HG02759 (cell line): ENCODE results near the gene SMC3.
A peak's percentile ranks its signal among the peaks of the same experiment; 100 is the strongest.

Experiments used
- ATAC-seq: cut with Tn5 transposase; IDR thresholded peaks from one replicate; pipeline ENCODE4 v1.9.1; 2021; ENCODE audit warnings: mild to moderate bottlenecking, moderate library complexity; ENCODE audit not compliant: unreplicated experiment

The SMC3 gene

DNA sequence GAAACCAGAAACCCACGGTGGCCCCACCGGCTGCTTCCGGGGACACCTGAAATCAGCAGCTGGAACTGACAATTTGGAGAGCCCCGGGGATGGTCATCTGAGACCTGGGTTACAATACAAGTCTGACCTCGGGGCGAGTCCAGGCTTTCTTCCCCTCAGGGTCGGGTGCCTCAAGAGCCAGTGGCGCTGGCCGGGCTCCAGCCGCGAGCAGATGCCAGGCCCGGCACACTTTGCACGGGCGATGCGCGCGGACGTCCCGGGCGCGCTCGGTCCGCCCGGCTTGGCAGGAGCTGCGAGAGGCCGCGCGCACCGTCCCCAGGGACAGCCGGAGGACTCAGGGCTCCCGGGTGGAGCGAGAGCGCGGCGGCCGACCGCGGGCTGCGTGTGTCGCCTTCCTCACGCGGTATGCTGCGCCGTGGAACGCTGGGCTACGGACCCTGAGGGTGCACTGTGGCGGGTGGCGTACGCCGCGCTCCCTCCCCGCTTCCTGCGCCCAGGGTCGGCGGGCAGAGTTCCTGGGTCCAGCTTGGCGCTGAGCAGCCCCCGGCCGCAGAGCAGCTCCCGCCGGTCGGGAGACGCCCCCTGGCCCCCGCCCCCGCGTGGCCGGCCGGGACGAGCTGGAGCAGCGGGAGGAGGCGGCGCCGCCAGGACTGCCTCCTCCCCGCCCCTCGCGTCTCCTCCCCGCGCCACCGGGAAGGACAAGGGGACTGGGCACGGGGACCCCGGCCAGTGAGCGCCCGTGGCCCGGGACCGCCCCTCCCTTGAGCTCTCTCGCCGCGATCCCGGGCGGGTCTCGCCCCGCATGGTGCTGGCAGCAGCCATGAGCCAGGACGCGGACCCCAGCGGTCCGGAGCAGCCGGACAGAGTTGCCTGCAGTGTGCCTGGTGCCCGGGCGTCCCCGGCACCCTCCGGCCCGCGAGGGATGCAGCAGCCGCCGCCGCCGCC, 76.4 kb downstream of the SMC3 start, which contains the start of gene RBM20:
Gene RBM20, plus strand, starts transcription at position 684 of the 945 bp plus-strand sequence. Its CDS starts 119 bp downstream, at position 803.
- ATAC-seq = peak; percentile 49

DNA sequence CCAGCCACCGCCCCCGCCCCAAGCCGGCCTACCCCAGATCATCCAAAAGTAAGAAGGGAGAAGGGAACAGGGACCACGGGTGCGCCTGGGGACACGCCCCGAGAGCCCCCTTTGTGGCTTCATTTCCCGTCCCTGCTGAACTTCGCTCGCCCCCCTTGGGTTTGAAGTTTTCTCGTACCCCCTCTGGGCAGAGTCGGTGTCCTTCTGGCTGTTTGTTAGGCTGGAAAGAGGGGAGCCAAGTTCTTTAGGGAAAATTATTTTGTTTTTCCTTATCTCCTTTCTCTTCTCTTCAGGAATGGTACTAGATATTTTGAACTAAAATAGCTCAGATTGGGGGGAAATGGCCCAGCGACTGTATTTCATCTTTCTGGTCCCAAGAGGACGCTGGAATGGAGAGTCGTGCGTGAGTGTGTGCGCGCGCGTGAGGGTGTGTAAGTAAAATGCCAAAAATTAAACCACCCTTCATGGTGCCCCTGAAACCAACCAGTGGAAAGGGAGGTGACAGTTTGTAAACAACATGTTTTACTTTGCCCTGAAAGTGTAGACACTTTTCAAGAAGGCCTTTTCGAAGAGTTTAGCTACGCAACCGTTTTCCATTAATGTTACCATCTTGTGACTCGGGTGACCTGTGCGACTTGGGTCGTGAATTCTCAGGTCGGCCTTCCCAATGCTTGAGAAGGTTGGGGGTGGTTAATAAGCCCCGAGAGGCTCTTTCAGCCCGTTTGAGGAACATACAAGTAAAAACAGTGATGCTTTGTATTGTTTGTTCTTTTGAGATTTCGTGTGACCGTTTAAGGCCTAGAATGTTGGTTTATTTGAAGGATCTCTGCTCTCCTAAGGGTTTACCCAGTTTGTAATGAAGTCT, 77.3 kb downstream of the SMC3 start:
- no peak for ATAC-seq

DNA sequence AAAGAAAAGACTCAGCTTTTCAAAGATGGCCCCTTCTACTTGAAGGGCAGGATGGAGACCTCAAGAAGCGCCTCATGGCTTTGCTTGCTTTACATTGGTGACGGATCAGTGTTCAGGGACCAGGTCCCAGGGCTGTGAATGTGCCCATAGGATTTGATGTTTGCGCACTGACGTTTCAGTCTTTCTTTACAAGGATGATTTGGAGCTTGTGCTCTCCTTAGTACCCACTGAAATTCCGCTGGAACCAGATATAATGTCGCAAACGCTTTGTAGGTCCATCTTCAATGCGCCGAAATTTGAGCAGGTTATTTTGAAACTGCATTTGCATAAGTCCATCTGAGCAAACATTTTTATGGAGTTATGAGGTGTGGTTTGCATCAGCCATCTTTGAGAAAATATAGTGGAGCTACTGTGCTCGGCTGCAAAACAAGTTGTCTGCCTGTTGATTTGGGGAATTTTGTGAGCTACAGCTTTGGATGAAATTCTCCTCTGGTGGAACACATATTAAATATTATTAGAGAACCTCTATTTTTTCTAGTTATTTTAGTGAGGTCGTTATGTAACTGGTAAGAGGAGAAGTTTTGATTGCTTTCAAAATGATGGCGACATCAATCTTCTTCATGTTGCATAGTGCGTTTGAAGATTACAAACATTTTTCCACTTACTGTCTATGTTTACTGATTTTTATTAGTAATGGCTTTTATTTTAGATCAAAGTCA, 79.1 kb downstream of the SMC3 start:
- no peak for ATAC-seq

DNA sequence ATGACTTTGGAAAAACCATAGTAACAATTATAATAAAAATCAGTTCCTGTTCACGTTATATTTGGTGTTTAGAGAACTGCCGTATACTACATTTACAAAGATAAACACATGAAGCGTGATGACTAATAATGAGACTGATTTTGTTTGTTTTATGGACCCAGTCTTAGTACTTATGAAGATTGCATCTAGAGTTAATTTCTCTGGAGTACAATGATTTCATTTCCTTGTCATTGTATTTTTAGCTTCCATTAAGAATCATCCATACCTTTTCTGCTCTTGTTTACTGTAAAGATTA, 79.6 kb downstream of the SMC3 start:
- ATAC-seq = no peak

DNA sequence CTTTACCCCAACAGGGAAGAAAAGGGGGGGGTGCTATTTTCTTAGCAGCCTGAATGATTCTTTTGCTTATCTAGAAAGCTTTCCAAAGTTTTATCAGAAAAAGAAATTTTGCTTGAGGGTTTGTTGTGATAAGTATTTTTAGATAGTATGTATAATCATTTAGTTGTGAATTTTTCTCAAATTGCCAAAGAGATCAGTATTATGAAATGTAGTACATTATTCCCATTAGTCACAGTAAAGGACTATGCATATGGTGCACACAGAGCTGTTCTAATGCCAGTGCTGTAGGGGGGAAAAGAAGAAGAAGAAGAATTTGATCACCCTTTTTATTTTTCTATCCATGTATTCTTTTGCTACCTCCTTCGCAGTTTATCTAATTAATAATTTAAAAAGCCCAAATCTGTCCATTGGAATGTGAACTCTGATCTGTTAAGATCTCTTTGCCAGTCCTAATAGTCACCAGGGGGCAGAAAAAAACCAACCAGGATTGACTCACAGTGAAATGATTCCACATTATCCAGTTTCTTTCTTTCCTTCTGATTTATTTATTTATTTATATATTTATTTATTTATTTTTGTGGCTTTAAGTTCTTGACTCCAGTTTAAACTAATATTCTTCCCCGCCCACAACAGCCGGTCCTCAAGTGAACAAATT, 81.3 kb downstream of the SMC3 start:
- ATAC-seq = no peak

DNA sequence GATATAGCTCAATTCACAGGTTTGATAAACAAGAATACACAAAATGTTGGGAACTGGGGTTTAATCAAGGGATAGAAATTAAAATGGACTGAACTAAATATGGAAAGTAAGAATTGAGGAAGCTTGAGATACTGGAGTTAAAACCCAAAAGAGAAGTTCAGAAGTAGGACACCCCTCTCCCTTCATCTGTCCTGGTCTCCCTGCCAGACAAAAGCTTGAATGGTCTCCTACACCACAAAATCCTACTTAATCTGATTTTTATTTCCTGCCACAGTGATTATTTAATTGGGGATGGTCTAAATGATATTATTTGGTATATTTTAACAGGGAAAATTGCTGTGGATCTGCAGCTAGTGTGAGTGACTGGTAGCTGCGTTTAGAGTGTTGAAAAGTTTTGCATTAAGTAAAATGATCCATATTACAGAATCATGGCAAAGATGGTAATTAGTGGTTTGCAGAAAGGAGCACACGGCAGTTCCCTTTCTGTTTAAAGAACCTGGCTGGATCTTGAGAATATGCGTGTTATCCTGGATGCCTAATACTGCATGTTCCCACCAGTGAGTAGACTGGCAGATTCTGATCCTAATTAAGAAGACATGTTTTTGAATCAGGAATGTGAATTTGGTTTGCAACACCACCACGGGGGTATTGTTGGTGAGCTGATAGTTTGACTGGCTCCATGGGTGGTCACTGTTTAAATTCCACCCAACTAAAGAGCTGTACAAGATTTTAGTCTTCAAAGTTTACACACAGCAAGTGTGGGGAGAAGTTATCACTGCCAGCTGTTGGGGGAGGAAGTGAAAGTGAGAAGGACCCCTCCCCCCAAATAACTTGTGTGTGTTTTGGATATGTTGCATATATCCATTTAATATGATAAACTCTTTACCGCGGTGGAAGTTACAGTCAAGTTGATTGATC, 82.1 kb downstream of the SMC3 start:
- ATAC-seq = no peak

DNA sequence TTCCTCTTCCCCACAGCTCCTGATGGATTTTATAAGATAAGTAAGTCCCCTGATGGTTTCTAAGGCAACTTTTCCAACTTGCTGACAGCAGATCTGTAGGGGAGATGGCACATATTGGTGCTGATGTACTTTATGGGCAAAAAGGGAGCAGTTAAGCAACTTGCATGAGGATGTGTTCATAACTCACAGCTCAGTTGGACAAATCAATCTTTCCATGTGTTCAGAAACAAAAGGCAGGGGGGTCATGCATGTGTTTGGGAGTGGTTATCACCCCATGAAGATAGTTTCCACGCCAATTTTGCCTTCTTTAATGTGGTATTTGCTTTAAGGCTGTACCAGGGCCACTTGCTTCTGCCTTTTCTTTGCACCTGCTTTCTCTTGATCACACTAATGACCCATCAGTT, 82.8 kb downstream of the SMC3 start:
- no peak for ATAC-seq

DNA sequence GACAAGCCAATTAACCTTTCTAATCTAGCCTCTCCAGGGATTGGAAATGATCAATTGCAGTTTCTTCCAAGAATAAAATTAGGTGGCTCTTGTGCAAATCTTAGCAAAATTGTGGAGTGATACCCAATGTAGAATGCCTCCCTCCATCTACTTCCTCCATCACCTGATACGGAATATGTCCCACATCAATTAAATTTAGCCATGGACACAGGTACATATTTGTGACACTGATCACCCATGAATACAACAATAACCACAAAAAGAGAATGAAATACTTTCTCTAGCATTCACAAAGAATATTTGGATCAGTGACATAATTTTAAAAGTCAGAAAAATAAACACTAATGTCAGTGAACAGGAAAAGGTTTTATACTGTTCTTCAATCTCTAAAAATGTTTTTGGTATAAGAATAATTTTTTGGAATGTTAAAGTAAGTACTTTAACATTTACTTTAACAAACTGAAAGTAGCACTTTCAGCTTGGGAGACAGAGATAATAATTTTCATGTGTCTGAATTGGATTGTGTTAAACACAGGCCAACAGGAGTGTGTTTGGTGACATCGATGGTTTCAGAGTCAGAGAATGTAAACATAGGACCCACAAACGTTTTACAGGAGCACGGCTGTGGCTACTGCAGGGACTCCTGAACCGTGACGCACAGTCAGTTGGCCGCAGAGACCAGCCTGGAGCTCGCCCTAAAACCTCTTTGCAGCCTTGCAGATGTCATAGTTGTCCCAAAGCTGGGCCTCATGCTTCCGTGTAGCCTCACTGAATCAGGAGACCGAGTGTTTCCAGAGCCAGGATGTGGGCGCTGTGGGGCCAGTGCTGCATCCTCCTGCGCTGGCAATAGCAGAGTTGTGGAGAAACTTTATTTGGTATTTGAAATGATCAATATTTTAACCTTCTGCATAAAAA, 83.8 kb downstream of the SMC3 start:
- peak; percentile 89 for ATAC-seq

DNA sequence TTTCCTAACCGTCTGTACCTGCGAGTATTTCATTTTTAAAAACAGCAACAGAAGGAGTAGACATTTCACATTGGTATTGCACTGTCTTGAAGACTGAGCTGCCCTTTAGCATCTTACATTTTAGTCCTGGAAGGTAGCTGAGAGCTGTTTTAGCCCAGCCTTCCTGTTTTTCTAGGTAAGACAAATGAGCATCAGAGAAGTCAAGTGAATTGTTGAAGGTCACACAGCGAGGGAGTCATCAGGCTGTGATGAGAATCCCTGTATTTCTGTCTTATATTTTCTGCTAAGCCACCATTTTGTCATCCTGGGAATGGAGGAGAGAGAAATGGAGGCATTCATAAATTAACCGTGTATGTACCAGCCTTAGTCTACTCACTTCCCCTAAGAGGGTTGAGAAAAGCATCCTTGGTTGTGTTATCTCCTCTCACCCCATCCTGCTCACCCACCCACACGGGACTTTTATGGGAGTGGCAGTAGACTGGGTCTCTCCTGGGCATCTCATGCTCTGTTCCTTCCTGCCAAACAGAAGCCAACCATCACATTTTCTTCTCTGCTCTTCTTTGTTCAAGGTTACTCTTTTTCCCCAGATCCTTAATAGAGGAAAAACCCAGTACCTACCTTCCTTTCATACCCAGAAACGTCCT, 85.1 kb downstream of the SMC3 start:
- no peak for ATAC-seq
